Anterior cingulate cortex (tissue), 58 donors: ENCODE data around the gene IQCH.

Source experiments
- DNase-seq, 58 donors: peaks; one replicate each; lab custom pipeline; 2025; lab: John Stamatoyannopoulos, UW

The IQCH gene

GRCh38 chr15:67254238-67255175 lies at the start of gene IQCH, which contains the start of gene AAGAB:
TSS of gene IQCH (plus strand) at chr15:67254786. CDS start at chr15:67254897, 111 bp downstream.
TSS of gene AAGAB (minus strand) at chr15:67254661. CDS start at chr15:67254631, 30 bp downstream.
- peak; percentile 67 to 98 (median 94) for DNase-seq

GRCh38 chr15:67207555-67208207 lies 46.9 kb upstream of the IQCH start:
- DNase-seq: no peak

GRCh38 chr15:67208396-67208795 lies 46.2 kb upstream of the IQCH start:
- DNase-seq: no peak

GRCh38 chr15:67210555-67211168 lies 43.9 kb upstream of the IQCH start:
- DNase-seq: no peak

GRCh38 chr15:67212684-67213367 lies 41.8 kb upstream of the IQCH start:
- DNase-seq: no peak

- DNase-seq: no peak
These were observed 39.5 kb upstream of the IQCH start for GRCh38 chr15:67215102-67215501.

GRCh38 chr15:67216859-67217258 lies 37.7 kb upstream of the IQCH start:
- no peak for DNase-seq

- DNase-seq: no peak
These were observed 36.2 kb upstream of the IQCH start for GRCh38 chr15:67218428-67218827.

- DNase-seq: no peak
These were observed 35.3 kb upstream of the IQCH start for GRCh38 chr15:67219288-67219687.

- DNase-seq: no peak
These were observed 29.7 kb upstream of the IQCH start for GRCh38 chr15:67224889-67225288.

- no peak for DNase-seq
These were observed 29.2 kb upstream of the IQCH start for GRCh38 chr15:67225336-67225735.

GRCh38 chr15:67227431-67227830 lies 27.2 kb upstream of the IQCH start:
- DNase-seq: no peak

- DNase-seq: no peak
These were observed 26.7 kb upstream of the IQCH start for GRCh38 chr15:67227846-67228245.

GRCh38 chr15:67228286-67228685 lies 26.3 kb upstream of the IQCH start:
- DNase-seq: no peak

GRCh38 chr15:67230504-67230903 lies 24.1 kb upstream of the IQCH start:
- no peak for DNase-seq

GRCh38 chr15:67232591-67232990 lies 22.0 kb upstream of the IQCH start:
- no peak for DNase-seq

GRCh38 chr15:67240235-67241131 lies 14.1 kb upstream of the IQCH start:
- peak in 3 of 58 donors; percentile 1 to 4 (median 2) for DNase-seq

- no peak for DNase-seq
These were observed 13.3 kb upstream of the IQCH start for GRCh38 chr15:67241132-67241855.

- DNase-seq: no peak
These were observed 11.9 kb upstream of the IQCH start for GRCh38 chr15:67242708-67243111.
